H1 (cell line): ENCODE measurements around the gene SUCLG2. TPM values are rescaled to one million over a fixed set of nuclear protein-coding genes. Genes with fewer than 3 reads are reported as not detected.

Source experiments
- CTCF ChIA-PET: fragments of 300-600 bp; sonication (Branson Sonifier 250); formaldehyde crosslinking; loops from one replicate; lab custom pipeline; 2021; ENCODE audit not compliant: partially characterized antibody; lab: Charles Lee
- POLR2A ChIA-PET: fragments of 300-600 bp; sonication (Branson Sonifier 250); formaldehyde crosslinking; loops from one replicate; lab custom pipeline; 2021; ENCODE audit warnings: inconsistent platforms; ENCODE audit not compliant: partially characterized antibody; lab: Charles Lee
- DNase-seq, 2 experiments: peaks; one replicate each; pipeline versions ENCODE4 v3.0.0 to v3.0.0-alpha.2; 2010 to 2022; ENCODE audit warnings: low spot score in 2 of 2, low read depth in 1 of 2, mixed read lengths in 1 of 2
- FAIRE-seq: peaks from 2 replicates; lab custom pipeline; 2011; peaks lifted over from hg19 to GRCh38; lab: Jason Lieb, UNC
- H2AFZ ChIP-seq: 2 replicates; pipeline ENCODE4 v1.8.1; 2012; ENCODE audit warnings: low read length, inconsistent platforms
- H2AK5ac ChIP-seq: 2 replicates; pipeline ENCODE4 v1.6.1; 2013; ENCODE audit warnings: low read depth, low read length
- H2BK120ac ChIP-seq: replicated peaks from 2 replicates; pipeline ENCODE3; 2013; ENCODE audit warnings: low read depth, low read length, inconsistent platforms
- H2BK12ac ChIP-seq: 2 replicates; pipeline ENCODE4 v1.6.1; 2013; ENCODE audit warnings: low read depth, low read length
- H2BK15ac ChIP-seq: 2 replicates; pipeline ENCODE4 v1.6.1; 2013; ENCODE audit warnings: low read length
- H2BK20ac ChIP-seq: 2 replicates; pipeline ENCODE4 v1.6.1; 2013; ENCODE audit warnings: low read length
- H2BK5ac ChIP-seq: 2 replicates; pipeline ENCODE4 v1.6.1; 2013; ENCODE audit warnings: low read depth, low read length
- H3K14ac ChIP-seq: 2 replicates; pipeline ENCODE4 v1.6.1; 2013; ENCODE audit warnings: inconsistent platforms; ENCODE audit not compliant: insufficient read length
- H3K18ac ChIP-seq: 2 replicates; pipeline ENCODE4 v1.6.1; 2013; ENCODE audit warnings: low read length; ENCODE audit errors: extremely low read depth
- H3K23ac ChIP-seq: 2 replicates; pipeline ENCODE4 v1.6.1; 2013; ENCODE audit warnings: inconsistent platforms; ENCODE audit not compliant: insufficient read length
- H3K23me2 ChIP-seq: 2 replicates; pipeline ENCODE4 v1.6.1; 2013; ENCODE audit warnings: low read depth, low read length
- H3K27ac ChIP-seq: 2 replicates; pipeline ENCODE4 v1.6.1; 2011; ENCODE audit warnings: low read depth, low read length, inconsistent platforms
- H3K27me3 ChIP-seq, 4 experiments: replicated peaks in 1 of 4; 1 replicate in 1 of 4; 2 replicates in 3 of 4; pipeline versions ENCODE4 v1.6.1 to v1.8.1; 2011 to 2013; ENCODE audit warnings: low read length in 3 of 4, mild to moderate bottlenecking in 3 of 4, inconsistent platforms in 2 of 4, mixed read lengths in 2 of 4, moderate library complexity in 1 of 4; ENCODE audit not compliant: control insufficient read depth in 3 of 4, insufficient read depth in 3 of 4; ENCODE audit errors: extremely low read depth in 1 of 4
- H3K36me3 ChIP-seq, 4 experiments: 2 replicates each; pipeline versions ENCODE4 v1.6.1 to v1.8.1; 2011 to 2013; ENCODE audit warnings: mild to moderate bottlenecking in 4 of 4, low read length in 3 of 4, moderate library complexity in 2 of 4, control low read depth in 1 of 4, inconsistent platforms in 1 of 4; ENCODE audit not compliant: insufficient read depth in 4 of 4, control insufficient read depth in 2 of 4
- H3K4ac ChIP-seq: replicated peaks from 2 replicates; pipeline ENCODE3; 2013; ENCODE audit warnings: low read length, low read depth, mixed read lengths, inconsistent platforms; ENCODE audit not compliant: insufficient read length
- H3K4me1 ChIP-seq, 4 experiments: replicated peaks in 1 of 4; 1 replicate in 1 of 4; 2 replicates in 3 of 4; pipeline versions ENCODE4 v1.6.1 to v1.8.1; 2011 to 2013; ENCODE audit warnings: low read length in 3 of 4, inconsistent platforms in 2 of 4, mixed read lengths in 1 of 4; ENCODE audit not compliant: insufficient read depth in 4 of 4, control insufficient read depth in 3 of 4
- H3K4me2 ChIP-seq, 2 experiments: 2 replicates each; pipeline versions ENCODE4 v1.6.1 to v1.8.1; 2011 to 2013; ENCODE audit warnings: low read depth in 2 of 2, low read length in 2 of 2, control low read depth in 1 of 2, inconsistent platforms in 1 of 2, mild to moderate bottlenecking in 1 of 2; ENCODE audit not compliant: insufficient read depth in 1 of 2
- H3K4me3 ChIP-seq, 4 experiments: fragments of 200-600, 300-600 bp in 1 of 4; sonication (generic), shearing (Covaris generic), sonication (Bioruptor Twin) in 1 of 4; 2 replicates each; pipeline versions ENCODE4 v1.5.1 to v1.8.1; 2011 to 2016; ENCODE audit warnings: low read length in 4 of 4, low read depth in 3 of 4, control low read depth in 2 of 4, inconsistent platforms in 2 of 4, mild to moderate bottlenecking in 2 of 4, mixed read lengths in 1 of 4, moderate library complexity in 1 of 4; ENCODE audit not compliant: insufficient read depth in 2 of 4; ENCODE audit errors: extremely low read depth in 1 of 4
- H3K56ac ChIP-seq: replicated peaks from 2 replicates; pipeline ENCODE3; 2013; ENCODE audit warnings: low read depth, mild to moderate bottlenecking, mixed read lengths, low read length, inconsistent platforms; ENCODE audit not compliant: insufficient read length
- H3K79me1 ChIP-seq: 2 replicates; pipeline ENCODE4 v1.6.1; 2013; ENCODE audit warnings: low read depth, low read length, control low read depth
- H3K79me2 ChIP-seq, 2 experiments: 2 replicates each; pipeline versions ENCODE4 v1.6.1 to v1.8.1; 2012 to 2013; ENCODE audit warnings: low read length in 2 of 2, mild to moderate bottlenecking in 2 of 2, inconsistent platforms in 1 of 2; ENCODE audit not compliant: insufficient read depth in 2 of 2, control insufficient read depth in 1 of 2
- H3K9ac ChIP-seq, 4 experiments: replicated peaks in 1 of 4; 1 replicate in 1 of 4; 2 replicates in 3 of 4; pipeline versions ENCODE4 v1.6.1 to v1.8.1; 2011 to 2013; ENCODE audit warnings: low read depth in 3 of 4, low read length in 3 of 4, control low read depth in 2 of 4, mild to moderate bottlenecking in 2 of 4, moderate library complexity in 2 of 4, inconsistent platforms in 1 of 4; ENCODE audit errors: extremely low read depth in 1 of 4
- H3K9me3 ChIP-seq, 2 experiments: 2 replicates each; pipeline versions ENCODE4 v1.6.1 to v1.8.1; 2012 to 2013; ENCODE audit warnings: mild to moderate bottlenecking in 2 of 2, moderate library complexity in 2 of 2, control low read depth in 1 of 2, inconsistent platforms in 1 of 2, low read depth in 1 of 2, low read length in 1 of 2, mixed read lengths in 1 of 2; ENCODE audit not compliant: insufficient read depth in 2 of 2
- H4K20me1 ChIP-seq, 2 experiments: replicated peaks in 1 of 2; 2 replicates each; pipeline versions ENCODE3 to v1.8.1; 2011 to 2013; ENCODE audit warnings: inconsistent platforms in 2 of 2, low read length in 2 of 2, mild to moderate bottlenecking in 1 of 2; ENCODE audit not compliant: insufficient read depth in 2 of 2, control insufficient read depth in 1 of 2
- H4K5ac ChIP-seq: 2 replicates; pipeline ENCODE4 v1.6.1; 2013; ENCODE audit warnings: low read length, low read depth, mixed read lengths, inconsistent platforms; ENCODE audit not compliant: insufficient read length
- H4K8ac ChIP-seq: 2 replicates; pipeline ENCODE4 v1.8.0; 2013; ENCODE audit warnings: mild to moderate bottlenecking, moderate library complexity, low read length, inconsistent platforms; ENCODE audit not compliant: insufficient read depth; ENCODE audit errors: extremely low read depth
- H4K91ac ChIP-seq: replicated peaks from 2 replicates; pipeline ENCODE3; 2013; ENCODE audit warnings: low read length, mixed read lengths, inconsistent platforms; ENCODE audit not compliant: insufficient read length
- GTF2F1 ChIP-seq: IDR thresholded peaks from 2 replicates; pipeline ENCODE4 v1.6.1; 2012; ENCODE audit warnings: low read depth, low read length, improper control_type of control experiment, borderline replicate concordance
- RAD21 ChIP-seq, 2 experiments: IDR thresholded peaks in 1 of 2; conservative IDR thresholded peaks in 1 of 2; 2 replicates each; pipeline ENCODE4 v1.6.1; 2011; ENCODE audit warnings: low read depth in 2 of 2, low read length in 2 of 2, improper control_type of control experiment in 1 of 2, inconsistent platforms in 1 of 2, mild to moderate bottlenecking in 1 of 2, moderate library complexity in 1 of 2
- WGBS, 2 experiments: shearing (Covaris generic) in 1 of 2; methylation state at CpG; one replicate each; pipeline versions ENCODE4 v1.1.6 to v1.1.7; 2013 to 2015; ENCODE audit warnings: low lambda C conversion rate in 2 of 2, mixed read lengths in 2 of 2, inconsistent platforms in 1 of 2, low coverage in 1 of 2, missing lambda C conversion rate in 1 of 2; ENCODE audit not compliant: insufficient replicate concordance in 2 of 2, insufficient coverage in 1 of 2, insufficient read length in 1 of 2; ENCODE audit errors: extremely low coverage in 1 of 2, missing lambda C conversion rate in 1 of 2; 5-methylcytosine and 5-hydroxymethylcytosine counted together
- polyA plus RNA-seq, 7 experiments: library from polyadenylated mRNA; depleted of rRNA in 3 of 7; stranded (reverse) in 5 of 7; unstranded in 2 of 7; fragments of >200 nt in 5 of 7; fragments of 200-250 nt in 2 of 7; gene quantifications; 1 replicate in 5 of 7; 2 replicates in 1 of 7; 4 replicates in 1 of 7; pipeline versions ENCODE4 v1.2.1 to v1.2.3, GENCODE V29; 2011 to 2013; ENCODE audit warnings: missing spikeins in 2 of 7, mixed read lengths in 2 of 7
- total RNA-seq: library from RNA; stranded (reverse); fragmentation: NEBNext Ultra II Directional; extraction: Animal tissue kit (Norgen Biotek cat#: 25700); gene quantifications from 2 replicates; pipeline ENCODE4 v1.2.1, GENCODE V29; 2021

The SUCLG2 gene
- total and polyA plus RNA-seq, 2 of the 8 experiments (the other 6 are each of a cell fraction or from before 2014, with no cell fraction given) = 12.9 to 46.2 TPM

DNA sequence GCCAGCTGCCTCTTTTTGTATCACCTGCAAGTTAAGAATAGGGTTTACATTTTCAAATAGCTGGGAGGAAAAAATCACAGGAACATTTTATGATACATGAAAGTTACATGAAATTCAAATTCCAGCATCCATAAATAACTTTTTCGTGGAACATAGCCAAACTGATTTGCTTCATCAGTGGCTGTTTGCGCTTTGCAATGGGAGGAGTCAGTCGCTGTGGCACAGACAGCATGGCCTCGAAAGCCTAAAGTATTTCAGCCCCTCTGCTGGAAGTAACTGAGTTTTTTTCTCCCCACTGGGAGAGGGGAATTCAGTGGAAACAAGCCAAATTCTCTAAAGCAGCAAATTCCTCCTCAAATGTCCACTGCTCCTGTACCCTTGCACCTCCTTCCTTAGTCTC, 271.9 kb downstream of the SUCLG2 start:
- Histone ChIP-seq H3K9ac (no peak overlapping the region), H3K4me1 (peaks cover 0 to 8% (median 4%) of the 10 kb centered on the region in 4 experiments; a peak in 2 of 7 replicates), H3K9me3 (no peaks in the 10 kb centered on the region), H3K4me2 (no peak overlapping the region), H2AFZ (no peak overlapping the region), H3K14ac (no peak overlapping the region), H3K18ac (no peak overlapping the region), H4K8ac (no peak overlapping the region), H3K4ac (no peak overlapping the region), H3K27ac (no peak overlapping the region), H2BK120ac (no peak overlapping the region), H2BK5ac (no peak overlapping the region), H4K5ac (no peak overlapping the region), H3K4me3 (no peak overlapping the region), H2BK20ac (no peak overlapping the region), H2BK15ac (no peak overlapping the region), H3K36me3 (no peaks in the 10 kb centered on the region), H3K79me2 (no peaks in the 10 kb centered on the region), H2BK12ac (no peak overlapping the region), H3K79me1 (no peaks in the 10 kb centered on the region; the same call in 1 of the 2 replicates), H3K23ac (no peak overlapping the region), H3K27me3 (no peaks in the 10 kb centered on the region), H4K91ac (no peak overlapping the region), H4K20me1 (no peaks in the 10 kb centered on the region), H2AK5ac (no peak overlapping the region), H3K56ac (no peak overlapping the region), H3K23me2 (no peaks in the 10 kb centered on the region)
- no peak for TF ChIP-seq GTF2F1
- TF ChIP-seq RAD21 (IDR thresholded peaks at IDR 0.05 in 1 of 2, conservative IDR thresholded peaks at IDR 0.05 in 1 of 2; ENCODE audit: low read depth in 2 of 2, low read length in 2 of 2) = peak in 1 of 2 experiments; percentile 15; a peak in 1 of 4 replicates
- no peak for FAIRE-seq
- WGBS, 2 experiments = 84% methylated on average over 4 of the region's 4 CpGs; no CpG with 5 or more reads in 1 of the 2 experiments
- ChIA-PET POLR2A (interaction anchor here (1.0 kb wide), 1 partner anchor 11 kb away, joined by 3 read pairs; no protein-coding TSS in a partner anchor), CTCF (interaction anchor here (1.0 to 9.0 kb wide), 19 partner anchors 10 to 1511 kb away, joined by 3 to 66 read pairs (median 7); no protein-coding TSS in a partner anchor)
- DNase-seq = no peak
